ENCODE data around the gene TIMELESS.

TIMELESS gene

DNA sequence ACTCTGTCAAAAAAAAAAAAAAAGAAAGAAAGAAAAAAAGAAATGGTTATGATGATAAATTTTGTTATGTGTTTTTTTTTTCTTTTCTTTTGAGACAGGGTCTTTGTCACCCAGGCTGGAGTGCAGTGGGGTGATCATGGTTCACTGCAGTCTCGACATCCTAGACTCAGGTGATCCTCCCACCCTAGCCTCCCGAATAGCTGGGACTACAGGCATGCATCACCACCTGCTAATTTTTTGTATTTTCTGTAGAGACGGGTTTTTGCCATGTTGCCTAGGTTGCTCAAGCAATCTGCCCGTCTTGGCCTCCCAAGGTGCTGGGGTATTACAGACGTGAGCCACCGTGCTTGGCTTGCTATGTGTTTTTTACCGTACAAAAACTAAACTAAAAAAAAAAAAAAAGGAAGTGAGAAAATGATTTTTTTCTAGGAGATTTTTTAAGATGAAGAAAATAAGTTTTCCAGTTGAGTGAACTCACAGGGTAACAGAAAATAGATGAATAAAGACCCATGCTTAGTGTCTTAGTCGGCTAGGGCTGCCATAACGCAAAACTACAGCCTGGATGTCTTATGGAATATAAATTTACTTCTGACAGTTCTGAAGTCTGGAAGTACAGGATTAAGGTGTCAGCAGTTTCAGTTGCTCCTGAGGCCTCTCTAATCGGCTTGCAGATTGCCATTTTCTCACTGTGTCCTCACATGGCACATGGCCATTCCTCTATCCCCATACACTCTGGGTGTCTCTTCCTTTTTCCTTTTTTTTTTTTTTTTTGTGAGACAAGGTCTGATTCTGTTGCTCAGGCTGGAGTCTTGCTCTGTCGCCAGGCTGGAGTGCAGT lies 73.4 kb downstream of the TIMELESS start:
- Histone ChIP-seq H3K36me3 (replicated peaks; ENCODE audit: insufficient read depth, low read length) (no peaks in the 10 kb centered on the region), H4K20me1 (ENCODE audit: insufficient read depth, low read length) (no peaks in the 10 kb centered on the region), H3K4me3 (ENCODE audit: low read length) (no peak overlapping the region), H3K9ac (ENCODE audit: low read length) (peak overlapping the region; percentile 3; the same call in 1 of the 2 replicates), H3K9me3 (replicated peaks; ENCODE audit: insufficient read depth, low read length) (no peaks in the 10 kb centered on the region), H3K4me1 (ENCODE audit: low read length) (peaks cover 15% of the 10 kb centered on the region), H3K27me3 (replicated peaks; ENCODE audit: insufficient read depth, low read length) (no peaks in the 10 kb centered on the region), H3K4me2 (ENCODE audit: low read depth, low read length) (peak overlapping the region; percentile 65), H3F3A (ENCODE audit: insufficient read depth, low read length) (peaks cover 14% of the 10 kb centered on the region), H2AFZ (ENCODE audit: low read length) (peak overlapping the region; percentile 33), H3K9me2 (replicated peaks; ENCODE audit: insufficient read depth, low read length) (no peaks in the 10 kb centered on the region), H3K27ac (ENCODE audit: low read length) (peak overlapping the region; percentile 72; the same call in 1 of the 2 replicates), H3K79me2 (ENCODE audit: low read length) (no peaks in the 10 kb centered on the region)
- DNase-seq: peak; percentile 14
- TF ChIP-seq EZH2phosphoT487 (IDR thresholded peaks at IDR 0.05; ENCODE audit: low read length) (no peak), EZH2 (optimal IDR thresholded peaks at IDR 0.05; ENCODE audit: low read depth, low read length) (no peak)
- TF ChIP-seq, protein P1, sequence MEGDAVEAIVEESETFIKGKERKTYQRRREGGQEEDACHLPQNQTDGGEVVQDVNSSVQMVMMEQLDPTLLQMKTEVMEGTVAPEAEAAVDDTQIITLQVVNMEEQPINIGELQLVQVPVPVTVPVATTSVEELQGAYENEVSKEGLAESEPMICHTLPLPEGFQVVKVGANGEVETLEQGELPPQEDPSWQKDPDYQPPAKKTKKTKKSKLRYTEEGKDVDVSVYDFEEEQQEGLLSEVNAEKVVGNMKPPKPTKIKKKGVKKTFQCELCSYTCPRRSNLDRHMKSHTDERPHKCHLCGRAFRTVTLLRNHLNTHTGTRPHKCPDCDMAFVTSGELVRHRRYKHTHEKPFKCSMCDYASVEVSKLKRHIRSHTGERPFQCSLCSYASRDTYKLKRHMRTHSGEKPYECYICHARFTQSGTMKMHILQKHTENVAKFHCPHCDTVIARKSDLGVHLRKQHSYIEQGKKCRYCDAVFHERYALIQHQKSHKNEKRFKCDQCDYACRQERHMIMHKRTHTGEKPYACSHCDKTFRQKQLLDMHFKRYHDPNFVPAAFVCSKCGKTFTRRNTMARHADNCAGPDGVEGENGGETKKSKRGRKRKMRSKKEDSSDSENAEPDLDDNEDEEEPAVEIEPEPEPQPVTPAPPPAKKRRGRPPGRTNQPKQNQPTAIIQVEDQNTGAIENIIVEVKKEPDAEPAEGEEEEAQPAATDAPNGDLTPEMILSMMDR (IDR thresholded peaks at IDR 0.05; ENCODE audit: low read length): no peak

DNA sequence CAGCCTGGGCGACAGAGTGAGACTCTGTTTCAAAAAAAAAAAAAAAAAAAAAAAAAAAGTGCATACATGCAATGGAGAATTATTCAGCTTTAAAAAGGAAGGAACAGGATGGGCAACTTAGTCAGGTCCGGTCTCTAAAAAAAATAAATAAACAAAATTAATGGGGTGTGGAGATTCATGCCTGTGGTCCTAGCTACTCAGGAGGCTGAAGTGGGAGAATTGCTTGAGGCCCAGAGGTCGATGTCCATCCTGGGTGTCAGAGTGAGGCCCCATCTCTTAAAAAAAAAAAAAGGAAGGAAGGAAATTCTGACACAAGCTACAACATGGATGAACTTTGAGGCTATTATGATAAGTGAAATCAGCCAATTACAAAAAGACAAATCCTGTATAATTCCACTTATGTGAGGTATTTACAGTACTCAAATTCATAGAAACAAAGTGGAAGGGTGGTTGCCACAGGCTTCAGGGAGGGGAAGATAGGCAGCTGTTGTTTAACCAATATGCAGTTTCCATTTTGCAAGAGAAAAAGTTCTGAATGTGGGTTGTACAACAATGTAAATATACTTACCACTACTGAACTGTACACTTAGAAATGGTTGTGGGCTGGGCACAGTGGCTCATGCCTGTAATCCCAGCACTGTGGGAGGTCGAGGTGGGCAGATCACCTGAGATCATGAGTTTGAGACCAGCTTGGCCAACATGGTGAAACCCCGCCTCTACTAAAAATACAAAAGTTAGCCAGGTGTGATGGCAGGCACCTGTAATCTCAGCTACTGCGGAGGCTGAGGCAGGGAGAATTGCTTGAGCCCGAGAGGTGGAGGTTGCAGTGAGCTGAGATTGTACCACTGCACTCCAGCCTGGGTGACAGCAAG lies 74.3 kb downstream of the TIMELESS start:
- H3K36me3 ChIP-seq (replicated peaks; ENCODE audit: insufficient read depth, low read length): no peaks in the 10 kb centered on the region
- H3K79me2 ChIP-seq (ENCODE audit: low read length): no peaks in the 10 kb centered on the region
- H3K27ac ChIP-seq (ENCODE audit: low read length): peak overlapping the region; percentile 72; the same call in 1 of the 2 replicates
- peaks cover 15% of the 10 kb centered on the region for H3K4me1 ChIP-seq (ENCODE audit: low read length)
- DNase-seq: no peak
- peak overlapping the region; percentile 65; the same call in 1 of the 2 replicates for H3K4me2 ChIP-seq (ENCODE audit: low read depth, low read length)
- H3K9ac ChIP-seq (ENCODE audit: low read length): peak overlapping the region; percentile 6; the same call in 1 of the 2 replicates
- peaks cover 14% of the 10 kb centered on the region for H3F3A ChIP-seq (ENCODE audit: insufficient read depth, low read length)
- TF ChIP-seq EZH2 (optimal IDR thresholded peaks at IDR 0.05; ENCODE audit: low read depth, low read length) (no peak), EZH2phosphoT487 (IDR thresholded peaks at IDR 0.05; ENCODE audit: low read length) (no peak)
- TF ChIP-seq, protein P1 (IDR thresholded peaks at IDR 0.05; ENCODE audit: low read length): no peak
- H2AFZ ChIP-seq (ENCODE audit: low read length): peak overlapping the region; percentile 62
- no peaks in the 10 kb centered on the region for H3K9me2 ChIP-seq (replicated peaks; ENCODE audit: insufficient read depth, low read length)
- H3K27me3 ChIP-seq (replicated peaks; ENCODE audit: insufficient read depth, low read length): no peaks in the 10 kb centered on the region
- no peak overlapping the region for H3K4me3 ChIP-seq (ENCODE audit: low read length)
- H4K20me1 ChIP-seq (ENCODE audit: insufficient read depth, low read length): no peaks in the 10 kb centered on the region
- H3K9me3 ChIP-seq (replicated peaks; ENCODE audit: insufficient read depth, low read length): no peaks in the 10 kb centered on the region

DNA sequence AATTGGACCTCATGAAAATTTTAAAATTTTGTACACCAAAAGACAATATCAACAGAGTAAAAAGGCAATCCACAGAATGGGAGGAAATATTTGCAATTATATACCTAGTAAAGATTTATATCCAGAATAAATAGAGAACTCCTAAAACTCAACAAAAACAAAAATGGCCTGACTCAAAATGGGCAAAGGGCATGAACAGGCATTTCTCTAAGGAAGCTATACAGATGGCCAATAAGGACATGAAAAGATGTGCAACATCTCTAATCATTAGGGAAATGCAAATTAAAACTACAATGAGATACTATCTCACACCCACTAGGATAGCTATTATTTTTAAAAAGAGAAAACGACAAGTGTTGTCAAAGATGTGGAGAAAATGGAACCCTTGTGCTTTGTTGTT lies 75.7 kb downstream of the TIMELESS start:
- H3K9ac ChIP-seq (ENCODE audit: low read length): no peak overlapping the region
- peaks cover 15% of the 10 kb centered on the region for H3K4me1 ChIP-seq (ENCODE audit: low read length)
- H3K36me3 ChIP-seq (replicated peaks; ENCODE audit: insufficient read depth, low read length): no peaks in the 10 kb centered on the region
- no peak overlapping the region for H3K4me3 ChIP-seq (ENCODE audit: low read length)
- H3K27ac ChIP-seq (ENCODE audit: low read length): no peak overlapping the region
- no peaks in the 10 kb centered on the region for H3K9me2 ChIP-seq (replicated peaks; ENCODE audit: insufficient read depth, low read length)
- no peak overlapping the region for H3K4me2 ChIP-seq (ENCODE audit: low read depth, low read length)
- H4K20me1 ChIP-seq (ENCODE audit: insufficient read depth, low read length): no peaks in the 10 kb centered on the region
- H3K9me3 ChIP-seq (replicated peaks; ENCODE audit: insufficient read depth, low read length): no peaks in the 10 kb centered on the region
- no peak overlapping the region for H2AFZ ChIP-seq (ENCODE audit: low read length)
- TF ChIP-seq EZH2 (optimal IDR thresholded peaks at IDR 0.05; ENCODE audit: low read depth, low read length): no peak
- peaks cover 14% of the 10 kb centered on the region for H3F3A ChIP-seq (ENCODE audit: insufficient read depth, low read length)
- no peak for DNase-seq
- H3K79me2 ChIP-seq (ENCODE audit: low read length): no peaks in the 10 kb centered on the region
- H3K27me3 ChIP-seq (replicated peaks; ENCODE audit: insufficient read depth, low read length): no peaks in the 10 kb centered on the region
